Hepatocyte (in vitro differentiated cells): ENCODE data around the gene ANKRD30A.

Source experiments
- EZH2 ChIP-seq: fragments of 200-600 bp; sonication (generic); IDR thresholded peaks from 2 replicates; pipeline ENCODE4 v1.6.1; 2016; ENCODE audit warnings: antibody characterized with exemption, mild to moderate bottlenecking, borderline replicate concordance
- TF ChIP-seq, protein P1 (sequence below): fragments of 200-600 bp; sonication (generic); IDR thresholded peaks from 2 replicates; pipeline ENCODE4 v1.5.1; 2016; ENCODE audit warnings: antibody characterized with exemption, mild to moderate bottlenecking; ENCODE audit not compliant: poor library complexity

DNA sequence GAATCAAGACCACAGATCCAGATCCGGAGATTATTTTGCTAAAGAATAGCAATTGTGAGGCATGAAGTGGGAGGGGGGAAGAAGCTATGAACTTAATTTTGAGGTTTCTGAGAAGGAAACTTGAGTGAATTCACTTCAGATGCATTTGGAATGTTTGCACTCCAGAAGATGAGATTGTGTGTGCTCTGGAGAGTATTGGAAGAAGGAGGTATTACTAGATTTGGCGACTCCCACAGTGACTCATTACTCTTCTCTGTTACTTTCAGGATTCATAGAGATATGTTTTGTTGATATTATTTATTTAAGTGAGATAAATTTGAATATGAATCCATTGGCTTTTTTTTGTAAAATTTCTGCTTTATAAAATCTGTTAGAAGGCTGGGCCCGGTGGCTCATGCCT lies 80.7 kb downstream of the ANKRD30A start:
- no peak for TF ChIP-seq EZH2
- TF ChIP-seq, protein P1, sequence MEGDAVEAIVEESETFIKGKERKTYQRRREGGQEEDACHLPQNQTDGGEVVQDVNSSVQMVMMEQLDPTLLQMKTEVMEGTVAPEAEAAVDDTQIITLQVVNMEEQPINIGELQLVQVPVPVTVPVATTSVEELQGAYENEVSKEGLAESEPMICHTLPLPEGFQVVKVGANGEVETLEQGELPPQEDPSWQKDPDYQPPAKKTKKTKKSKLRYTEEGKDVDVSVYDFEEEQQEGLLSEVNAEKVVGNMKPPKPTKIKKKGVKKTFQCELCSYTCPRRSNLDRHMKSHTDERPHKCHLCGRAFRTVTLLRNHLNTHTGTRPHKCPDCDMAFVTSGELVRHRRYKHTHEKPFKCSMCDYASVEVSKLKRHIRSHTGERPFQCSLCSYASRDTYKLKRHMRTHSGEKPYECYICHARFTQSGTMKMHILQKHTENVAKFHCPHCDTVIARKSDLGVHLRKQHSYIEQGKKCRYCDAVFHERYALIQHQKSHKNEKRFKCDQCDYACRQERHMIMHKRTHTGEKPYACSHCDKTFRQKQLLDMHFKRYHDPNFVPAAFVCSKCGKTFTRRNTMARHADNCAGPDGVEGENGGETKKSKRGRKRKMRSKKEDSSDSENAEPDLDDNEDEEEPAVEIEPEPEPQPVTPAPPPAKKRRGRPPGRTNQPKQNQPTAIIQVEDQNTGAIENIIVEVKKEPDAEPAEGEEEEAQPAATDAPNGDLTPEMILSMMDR, result no peak
